Mucosa of stomach (tissue), 1 donor: ENCODE data around the gene ABITRAM.

Source experiments
- H3K27me3 ChIP-seq: one replicate; pipeline ENCODE4 v1.7.0; 2013; ENCODE audit warnings: mild to moderate bottlenecking, low read length; ENCODE audit not compliant: control insufficient read depth, insufficient read depth
- H3K36me3 ChIP-seq: one replicate; pipeline ENCODE4 v1.7.0; 2013; ENCODE audit warnings: low read length; ENCODE audit not compliant: control insufficient read depth, insufficient read depth
- H3K4me1 ChIP-seq: one replicate; pipeline ENCODE4 v1.7.0; 2013; ENCODE audit warnings: mild to moderate bottlenecking, low read length; ENCODE audit not compliant: control insufficient read depth, insufficient read depth
- H3K4me3 ChIP-seq: one replicate; pipeline ENCODE4 v1.7.0; 2013; ENCODE audit warnings: low read length
- H3K9ac ChIP-seq: one replicate; pipeline ENCODE4 v1.7.0; 2013; ENCODE audit warnings: mild to moderate bottlenecking, low read length, moderate library complexity
- H3K9me3 ChIP-seq: one replicate; pipeline ENCODE4 v1.7.0; 2013; ENCODE audit warnings: mild to moderate bottlenecking, low read length, moderate library complexity; ENCODE audit not compliant: control insufficient read depth
- donor health status: Pancreatic carcinoma.

The ABITRAM gene

GRCh38 chr9:108972186-108972585 lies 38.0 kb downstream of the ABITRAM start:
- H3K4me3 ChIP-seq, result no peak overlapping the region
- no peaks in the 10 kb centered on the region for H3K4me1 ChIP-seq
- no peak overlapping the region for H3K9ac ChIP-seq
- H3K9me3 ChIP-seq, result no peaks in the 10 kb centered on the region
- no peaks in the 10 kb centered on the region for H3K27me3 ChIP-seq
- H3K36me3 ChIP-seq, result no peaks in the 10 kb centered on the region

- no peaks in the 10 kb centered on the region for H3K36me3 ChIP-seq
- H3K4me3 ChIP-seq, result no peak overlapping the region
- no peaks in the 10 kb centered on the region for H3K27me3 ChIP-seq
- H3K4me1 ChIP-seq, result no peaks in the 10 kb centered on the region
- H3K9me3 ChIP-seq, result no peaks in the 10 kb centered on the region
- no peak overlapping the region for H3K9ac ChIP-seq
Measured at GRCh38 chr9:108972626-108973209, 38.5 kb downstream of the ABITRAM start.

- Histone ChIP-seq H3K4me1 (no peaks in the 10 kb centered on the region), H3K4me3 (no peak overlapping the region), H3K9me3 (no peaks in the 10 kb centered on the region), H3K9ac (no peak overlapping the region), H3K27me3 (no peaks in the 10 kb centered on the region), H3K36me3 (no peaks in the 10 kb centered on the region)
Measured at GRCh38 chr9:108973895-108974294, 39.7 kb downstream of the ABITRAM start.

GRCh38 chr9:108978205-108978604 lies 44.0 kb downstream of the ABITRAM start:
- no peaks in the 10 kb centered on the region for H3K4me1 ChIP-seq
- no peaks in the 10 kb centered on the region for H3K9me3 ChIP-seq
- no peaks in the 10 kb centered on the region for H3K27me3 ChIP-seq
- H3K4me3 ChIP-seq, result no peak overlapping the region
- no peaks in the 10 kb centered on the region for H3K36me3 ChIP-seq
- no peak overlapping the region for H3K9ac ChIP-seq

- H3K9me3 ChIP-seq, result no peaks in the 10 kb centered on the region
- no peak overlapping the region for H3K4me3 ChIP-seq
- no peaks in the 10 kb centered on the region for H3K36me3 ChIP-seq
- no peaks in the 10 kb centered on the region for H3K4me1 ChIP-seq
- H3K9ac ChIP-seq, result no peak overlapping the region
- H3K27me3 ChIP-seq, result no peaks in the 10 kb centered on the region
Measured at GRCh38 chr9:108980893-108981292, 46.7 kb downstream of the ABITRAM start.

GRCh38 chr9:108983885-108984284 lies 49.7 kb downstream of the ABITRAM start:
- Histone ChIP-seq H3K9me3 (no peaks in the 10 kb centered on the region), H3K36me3 (no peaks in the 10 kb centered on the region), H3K4me1 (no peaks in the 10 kb centered on the region)

More at GRCh38 chr9:108983885-108984284, 49.7 kb downstream of the ABITRAM start:
- H3K9ac ChIP-seq, result no peak overlapping the region
- no peaks in the 10 kb centered on the region for H3K27me3 ChIP-seq
- H3K4me3 ChIP-seq, result no peak overlapping the region
